HUES48 (cell line): ENCODE data around the gene SUV39H1.

ENCODE experiments used
- H3K27ac ChIP-seq: one replicate; pipeline ENCODE4 v1.7.0; 2013; ENCODE audit warnings: low read depth, low read length, inconsistent platforms
- H3K27me3 ChIP-seq: 2 replicates; pipeline ENCODE4 v1.6.1; 2013; ENCODE audit warnings: mild to moderate bottlenecking, low read length; ENCODE audit not compliant: control insufficient read depth, insufficient read depth
- H3K36me3 ChIP-seq: 2 replicates; pipeline ENCODE4 v1.6.1; 2013; ENCODE audit warnings: low read length; ENCODE audit not compliant: control insufficient read depth, insufficient read depth
- H3K4me1 ChIP-seq: 2 replicates; pipeline ENCODE4 v1.6.1; 2013; ENCODE audit warnings: mild to moderate bottlenecking, low read length; ENCODE audit not compliant: control insufficient read depth, insufficient read depth
- H3K4me3 ChIP-seq: 2 replicates; pipeline ENCODE4 v1.5.1; 2013; ENCODE audit warnings: mild to moderate bottlenecking, low read depth, low read length
- H3K9ac ChIP-seq: 2 replicates; pipeline ENCODE4 v1.6.1; 2013; ENCODE audit warnings: mild to moderate bottlenecking, low read depth, low read length, moderate library complexity
- H3K9me3 ChIP-seq: 2 replicates; pipeline ENCODE4 v1.6.1; 2013; ENCODE audit warnings: low read length; ENCODE audit not compliant: control insufficient read depth, insufficient read depth

Gene SUV39H1

GRCh38 chrX:48741834-48742233 is 45.3 kb downstream of the SUV39H1 start:
- Histone ChIP-seq H3K36me3 (no peaks in the 10 kb centered on the region), H3K4me1 (no peaks in the 10 kb centered on the region), H3K4me3 (no peak overlapping the region), H3K27ac (no peak overlapping the region), H3K9me3 (peaks cover 29% of the 10 kb centered on the region), H3K9ac (no peak overlapping the region), H3K27me3 (no peaks in the 10 kb centered on the region)

GRCh38 chrX:48745222-48745621 is 48.7 kb downstream of the SUV39H1 start:
- H3K9ac ChIP-seq: no peak overlapping the region
- peaks cover 26% of the 10 kb centered on the region for H3K9me3 ChIP-seq
- H3K36me3 ChIP-seq: no peaks in the 10 kb centered on the region
- H3K27me3 ChIP-seq: no peaks in the 10 kb centered on the region
- no peak overlapping the region for H3K4me3 ChIP-seq
- no peaks in the 10 kb centered on the region for H3K4me1 ChIP-seq
- H3K27ac ChIP-seq: no peak overlapping the region

- Histone ChIP-seq H3K9ac (no peak overlapping the region), H3K36me3 (no peaks in the 10 kb centered on the region), H3K4me3 (no peak overlapping the region), H3K4me1 (no peaks in the 10 kb centered on the region), H3K27me3 (no peaks in the 10 kb centered on the region), H3K9me3 (peaks cover 22% of the 10 kb centered on the region; the same call in 1 of the 2 replicates), H3K27ac (no peak overlapping the region)
Measured at GRCh38 chrX:48747415-48748016, 51.0 kb downstream of the SUV39H1 start.

GRCh38 chrX:48749182-48749581 is 52.6 kb downstream of the SUV39H1 start:
- no peaks in the 10 kb centered on the region for H3K36me3 ChIP-seq
- H3K27me3 ChIP-seq: no peaks in the 10 kb centered on the region
- H3K9me3 ChIP-seq: peaks cover 36% of the 10 kb centered on the region
- no peaks in the 10 kb centered on the region for H3K4me1 ChIP-seq
- H3K4me3 ChIP-seq: no peak overlapping the region
- no peak overlapping the region for H3K9ac ChIP-seq
- H3K27ac ChIP-seq: no peak overlapping the region

GRCh38 chrX:48751343-48751742 is 54.8 kb downstream of the SUV39H1 start:
- no peaks in the 10 kb centered on the region for H3K27me3 ChIP-seq
- no peak overlapping the region for H3K27ac ChIP-seq
- no peaks in the 10 kb centered on the region for H3K4me1 ChIP-seq
- peaks cover 41% of the 10 kb centered on the region for H3K9me3 ChIP-seq
- H3K9ac ChIP-seq: no peak overlapping the region
- no peak overlapping the region for H3K4me3 ChIP-seq
- H3K36me3 ChIP-seq: no peaks in the 10 kb centered on the region

- H3K9me3 ChIP-seq: peaks cover 40% of the 10 kb centered on the region
- no peak overlapping the region for H3K9ac ChIP-seq
- H3K4me1 ChIP-seq: no peaks in the 10 kb centered on the region
- no peaks in the 10 kb centered on the region for H3K27me3 ChIP-seq
- no peaks in the 10 kb centered on the region for H3K36me3 ChIP-seq
- H3K4me3 ChIP-seq: no peak overlapping the region
- no peak overlapping the region for H3K27ac ChIP-seq
Measured at GRCh38 chrX:48752498-48752897, 56.0 kb downstream of the SUV39H1 start.

GRCh38 chrX:48753708-48754228 is 57.2 kb downstream of the SUV39H1 start:
- no peak overlapping the region for H3K9ac ChIP-seq
- peaks cover 41% of the 10 kb centered on the region for H3K9me3 ChIP-seq
- H3K4me3 ChIP-seq: no peak overlapping the region
- H3K36me3 ChIP-seq: no peaks in the 10 kb centered on the region
- H3K4me1 ChIP-seq: no peaks in the 10 kb centered on the region
- H3K27me3 ChIP-seq: no peaks in the 10 kb centered on the region
- H3K27ac ChIP-seq: no peak overlapping the region

- peaks cover 42% of the 10 kb centered on the region for H3K9me3 ChIP-seq
- no peak overlapping the region for H3K27ac ChIP-seq
- no peak overlapping the region for H3K4me3 ChIP-seq
- H3K36me3 ChIP-seq: no peaks in the 10 kb centered on the region
- H3K27me3 ChIP-seq: no peaks in the 10 kb centered on the region
- H3K4me1 ChIP-seq: no peaks in the 10 kb centered on the region
- H3K9ac ChIP-seq: no peak overlapping the region
Measured at GRCh38 chrX:48754238-48754637, 57.7 kb downstream of the SUV39H1 start.
